Heart right ventricle (tissue), 16 donors: Measurements from ENCODE around the gene BNC2. TPM values are rescaled to one million over a fixed set of nuclear protein-coding genes. Genes with fewer than 3 reads are reported as not detected.
A peak's percentile ranks its signal among the peaks of the same experiment; 100 is the strongest.

Experiments used
- ATAC-seq, 8 donors: fragments of 200-7000 bp; cut with Tn5 transposase; one replicate each; pipeline ENCODE4 v1.9.1; 2020; ENCODE audit warnings: mild to moderate bottlenecking in 8 of 8, moderate library complexity in 8 of 8, moderate number of reproducible peaks in 1 of 8
- DNase-seq, 2 donors: peaks; one replicate each; pipeline ENCODE4 v3.0.0-alpha.2; 2020
- H3K27ac ChIP-seq, 10 donors: fragments of 200-600 bp; sonication (generic) in 2 of 10; one replicate each; pipeline versions ENCODE4 v1.5.0 to v1.8.0; 2020 to 2022; ENCODE audit warnings: mild to moderate bottlenecking in 3 of 10
- H3K27me3 ChIP-seq, 7 donors: fragments of 200-600 bp; one replicate each; pipeline ENCODE4 v1.8.0; 2021 to 2022; ENCODE audit warnings: mild to moderate bottlenecking in 2 of 7
- H3K36me3 ChIP-seq, 9 donors: fragments of 200-600 bp; sonication (generic) in 1 of 9; one replicate each; pipeline versions ENCODE4 v1.5.0 to v1.8.0; 2020 to 2022; ENCODE audit warnings: mild to moderate bottlenecking in 2 of 9
- H3K4me1 ChIP-seq, 9 donors: fragments of 200-600 bp; sonication (generic) in 1 of 9; one replicate each; pipeline versions ENCODE4 v1.5.0 to v1.8.0; 2020 to 2022; ENCODE audit warnings: mild to moderate bottlenecking in 4 of 9
- H3K4me3 ChIP-seq, 10 donors: fragments of 200-600 bp; sonication (generic) in 2 of 10; one replicate each; pipeline versions ENCODE4 v1.5.0 to v1.8.0; 2020 to 2022; ENCODE audit warnings: mild to moderate bottlenecking in 7 of 10, moderate library complexity in 2 of 10
- H3K9me3 ChIP-seq, 11 donors: fragments of 200-600 bp in 10 of 11; sonication (generic) in 2 of 11; one replicate each; pipeline versions ENCODE4 v1.5.0 to v1.8.0; 2013 to 2022; ENCODE audit warnings: mild to moderate bottlenecking in 2 of 11, control low read depth in 1 of 11, moderate library complexity in 1 of 11
- CTCF ChIP-seq, 9 donors: fragments of 200-600 bp; sonication (generic) in 2 of 9; IDR thresholded peaks; one replicate each; pipeline versions ENCODE4 v1.5.0 to v1.8.0; 2021 to 2022; ENCODE audit warnings: antibody characterized with exemption in 9 of 9, mild to moderate bottlenecking in 5 of 9, moderate library complexity in 1 of 9
- WGBS, 2 donors: extraction: QIAGEN DNeasy Blood & Tissue Kit; methylation state at CpG; one replicate each; pipeline ENCODE4 v1.1.7; 2013; ENCODE audit warnings: inconsistent platforms in 1 of 2; 5-methylcytosine and 5-hydroxymethylcytosine counted together
- intact Hi-C, 10 donors: fragments of 100-400 bp; cut with DNase I; formaldehyde crosslinking; loops; one replicate each; pipeline versions ENCODE4 v1.11.1 to v1.14.2; 2022
- polyA plus RNA-seq, 2 donors: library from polyadenylated mRNA; stranded (reverse); fragments of 200-250 nt; gene quantifications; one replicate each; pipeline ENCODE4 v1.2.3, GENCODE V29; 2013
- total RNA-seq, 10 donors: library from RNA; stranded (reverse); fragmentation: NEBNext Ultra II Directional in 3 of 10; extraction: Animal tissue kit (Norgen Biotek cat#: 25700) in 3 of 10; gene quantifications; one replicate each; pipeline versions ENCODE4 v1.2.1 to v1.2.4, GENCODE V29; 2021 to 2023
- donor health status: Arrhythmogenic right ventricular cardiomyopathy.
- donor health status: ischemic (EF 13 %, LVEDD 7.1; RV severe dilation, severe dysfunction).
- donor health status: healthy with polysubstance abuse.
- donor health status: DM: no; HTN: yes; CAD: no.
- donor health status: DM: no; HTN: no; CAD: no.
- donor health status: ischemic (EF 25% LVEDD 6.9; RV normal size, moderate dysfunction).
- donor health status: ischemic (EF 25% LVEDD 5.7; RV mildly dilated, moderate dysfunction).
- donor health status: healthy.
- donor health status: DM: yes; HTN: yes; CAD: no.
- donor health status: Ischemic cardiomyopathy.
- donor health status: ischemic (EF 35%, LVEDD 5.7; RV mildly dilated, moderate dysfunction).
- donor health status: nonischemic (EF 11% LVEDD 7.7; RV severe dilation, severe dysfunction).
- donor health status: DM: yes; HTN: yes; CAD: no.
- donor health status: PGD.
- donor health status: ischemic (EF 29% LVEDD 5.4; RV normal size, mild dysfunction).
- donor health status: nonischemic (EF 23%, LVEDD 6.1; RV moderate dilation, normal function).

Gene BNC2
- total and polyA plus RNA-seq, 12 donors, result 0.49 to 7.3 (median 3.2) TPM

GRCh38 chr9:16888594-16888993, 18.1 kb upstream of the BNC2 start:
- intact Hi-C loops, result no loop called here
- 94 to 97% methylated on average over 3 of the region's 3 CpGs for WGBS, 2 donors
- H3K27ac ChIP-seq, result no peak overlapping the region
- TF ChIP-seq CTCF (IDR thresholded peaks at IDR 0.05), result no peak
- no peaks in the 10 kb centered on the region for H3K27me3 ChIP-seq
- peaks cover 0 to 16% (median 0%) of the 10 kb centered on the region in 9 donors for H3K4me1 ChIP-seq
- H3K36me3 ChIP-seq, result no peaks in the 10 kb centered on the region
- DNase-seq (no peak), ATAC-seq (no peak)
- no peak overlapping the region for H3K4me3 ChIP-seq
- no peaks in the 10 kb centered on the region for H3K9me3 ChIP-seq

DNA sequence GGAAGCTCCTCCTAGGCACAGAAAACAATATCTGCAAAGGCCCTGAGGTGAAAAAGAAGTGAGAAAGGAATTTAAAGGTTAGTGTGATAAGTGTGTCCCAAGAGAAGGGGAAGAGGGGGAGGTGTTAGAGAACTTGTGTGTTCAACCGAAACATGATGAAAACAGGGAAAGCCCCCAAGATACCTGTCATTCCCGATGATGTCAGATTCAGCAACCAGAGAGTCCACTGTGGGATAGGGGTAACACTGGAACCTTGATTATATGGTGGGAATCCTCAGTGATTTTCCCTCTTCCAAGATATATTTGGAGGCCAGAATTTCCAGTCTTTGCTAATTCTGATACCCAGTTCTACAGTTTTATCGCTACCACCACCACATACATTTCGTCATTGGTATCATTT, 15.5 kb upstream of the BNC2 start:
- H3K36me3 ChIP-seq, result no peaks in the 10 kb centered on the region
- no peak overlapping the region for H3K27ac ChIP-seq
- DNase-seq (no peak), ATAC-seq (no peak)
- H3K27me3 ChIP-seq, result no peaks in the 10 kb centered on the region
- H3K4me1 ChIP-seq, result peaks cover 0 to 17% (median 0%) of the 10 kb centered on the region in 9 donors
- WGBS, 2 donors, result 94 to 95% methylated on average over 4 of the region's 4 CpGs
- H3K4me3 ChIP-seq, result no peak overlapping the region
- TF ChIP-seq CTCF (IDR thresholded peaks at IDR 0.05), result no peak
- peaks cover 0 to 4% (median 0%) of the 10 kb centered on the region in 11 donors for H3K9me3 ChIP-seq
- intact Hi-C loops, result no loop called here

GRCh38 chr9:16884952-16885513, 14.6 kb upstream of the BNC2 start:
- H3K4me1 ChIP-seq, result peaks cover 0 to 17% (median 0%) of the 10 kb centered on the region in 9 donors
- intact Hi-C loops, result no loop called here
- no peak for TF ChIP-seq CTCF (IDR thresholded peaks at IDR 0.05)
- peaks cover 0 to 4% (median 0%) of the 10 kb centered on the region in 11 donors for H3K9me3 ChIP-seq
- no peak overlapping the region for H3K4me3 ChIP-seq
- H3K27me3 ChIP-seq, result no peaks in the 10 kb centered on the region
- H3K27ac ChIP-seq, result no peak overlapping the region
- DNase-seq (peak in 1 of 2 donors; percentile 11), ATAC-seq (peak in 7 of 8 donors; percentile 39 to 85 (median 69))
- WGBS, 2 donors, result 42 to 54% methylated on average over 5 of the region's 5 CpGs
- H3K36me3 ChIP-seq, result no peaks in the 10 kb centered on the region

- WGBS, 2 donors, result 35 to 45% methylated on average over 3 of the region's 3 CpGs
- Histone ChIP-seq H3K27me3 (no peaks in the 10 kb centered on the region), H3K9me3 (peaks cover 0 to 4% (median 0%) of the 10 kb centered on the region in 11 donors), H3K4me3 (no peak overlapping the region), H3K36me3 (no peaks in the 10 kb centered on the region), H3K27ac (peak overlapping the region in 1 of 10 donors; percentile 26), H3K4me1 (peaks cover 0 to 17% (median 0%) of the 10 kb centered on the region in 9 donors)
- ATAC-seq (peak in 2 of 8 donors; percentile 53 to 56), DNase-seq (no peak)
- intact Hi-C loops, result no loop called here
- no peak for TF ChIP-seq CTCF (IDR thresholded peaks at IDR 0.05)
Observed at GRCh38 chr9:16884373-16884772, 13.9 kb upstream of the BNC2 start.
